ENCODE results near the gene HUS1B.
"Not testable (repeated sequence)": the region's sequence is repeated elsewhere in the genome, so short reads cannot be mapped to it uniquely, and the experiment has no call there.

Gene HUS1B

GRCh38 chr6:677919-678318, 21.0 kb upstream of the HUS1B start:
- DNase-seq, result no peak
- no peak for TF ChIP-seq CTCF (IDR thresholded peaks at IDR 0.05)
- intact Hi-C loops (cut with DNase I; ENCODE audit: low total_unique reads), result no loop called here
- H3K9me3 ChIP-seq, result no peaks in the 10 kb centered on the region
- H3K4me3 ChIP-seq, result no peak overlapping the region
- H3K36me3 ChIP-seq, result no peaks in the 10 kb centered on the region
- H3K4me1 ChIP-seq, result peaks cover 0 to 3% (median 0%) of the 10 kb centered on the region in 4 donors
- no peak overlapping the region for H3K27ac ChIP-seq
- no peaks in the 10 kb centered on the region for H3K27me3 ChIP-seq

GRCh38 chr6:674956-675355, 18.1 kb upstream of the HUS1B start:
- TF ChIP-seq CTCF (IDR thresholded peaks at IDR 0.05), result no peak
- no peaks in the 10 kb centered on the region for H3K4me1 ChIP-seq
- intact Hi-C loops (cut with DNase I; ENCODE audit: low total_unique reads), result no loop called here

GRCh38 chr6:674406-674805, 17.5 kb upstream of the HUS1B start:
- Histone ChIP-seq H3K27ac (no peak overlapping the region), H3K36me3 (peaks cover 0 to 3% (median 0%) of the 10 kb centered on the region in 3 donors), H3K4me3 (no peak overlapping the region), H3K9me3 (no peaks in the 10 kb centered on the region), H3K4me1 (no peaks in the 10 kb centered on the region), H3K27me3 (no peaks in the 10 kb centered on the region)
- DNase-seq, result no peak
- TF ChIP-seq CTCF (IDR thresholded peaks at IDR 0.05), result no peak
- intact Hi-C loops (cut with DNase I; ENCODE audit: low total_unique reads), result no loop called here

More at GRCh38 chr6:674956-675355, 18.1 kb upstream of the HUS1B start:
- no peak for DNase-seq
- H3K4me3 ChIP-seq, result no peak overlapping the region
- H3K9me3 ChIP-seq, result no peaks in the 10 kb centered on the region
- H3K36me3 ChIP-seq, result peaks cover 0 to 2% (median 0%) of the 10 kb centered on the region in 3 donors
- H3K27ac ChIP-seq, result no peak overlapping the region
- no peaks in the 10 kb centered on the region for H3K27me3 ChIP-seq

- H3K4me3 ChIP-seq, result no peak overlapping the region
- H3K27ac ChIP-seq, result no peak overlapping the region
- H3K9me3 ChIP-seq, result peaks cover 0 to 7% (median 0%) of the 10 kb centered on the region in 3 donors
- H3K27me3 ChIP-seq, result no peaks in the 10 kb centered on the region
- H3K4me1 ChIP-seq, result no peaks in the 10 kb centered on the region
- H3K36me3 ChIP-seq, result peaks cover 0 to 3% (median 0%) of the 10 kb centered on the region in 3 donors
- no peak for TF ChIP-seq CTCF (IDR thresholded peaks at IDR 0.05)
- no peak for DNase-seq
- intact Hi-C loops (cut with DNase I; ENCODE audit: low total_unique reads), result no loop called here
These were observed 10.5 kb upstream of the HUS1B start for GRCh38 chr6:667253-667927.

- Histone ChIP-seq H3K9me3 (peaks cover 0 to 7% (median 0%) of the 10 kb centered on the region in 3 donors), H3K4me1 (no peaks in the 10 kb centered on the region), H3K4me3 (no peak overlapping the region), H3K27me3 (no peaks in the 10 kb centered on the region), H3K36me3 (peaks cover 0 to 3% (median 0%) of the 10 kb centered on the region in 3 donors), H3K27ac (no peak overlapping the region)
- TF ChIP-seq CTCF (IDR thresholded peaks at IDR 0.05), result no peak
- intact Hi-C loops (cut with DNase I; ENCODE audit: low total_unique reads), result no loop called here
- no peak for DNase-seq
These were observed 8.7 kb upstream of the HUS1B start for GRCh38 chr6:665403-666267.

GRCh38 chr6:663788-664187, 6.9 kb upstream of the HUS1B start:
- H3K36me3 ChIP-seq; H3K9me3 ChIP-seq; DNase-seq; H3K27ac ChIP-seq; H3K27me3 ChIP-seq; intact Hi-C loops (cut with DNase I; ENCODE audit: low total_unique reads); H3K4me3 ChIP-seq: not testable (repeated sequence)
- H3K4me1 ChIP-seq, result peaks cover 0 to 13% (median 2%) of the 10 kb centered on the region in 4 donors

All from tibial artery (tissue), 4 donors.